ENCODE results near the gene CLSTN3. TPM values are rescaled to one million over a fixed set of nuclear protein-coding genes. Genes with fewer than 3 reads are reported as not detected.
"Not testable (repeated sequence)": the region's sequence is repeated elsewhere in the genome, so short reads cannot be mapped to it uniquely, and the experiment has no call there.

The CLSTN3 gene
- total RNA-seq, 2 donors from 2014 or later = 14.7 to 17.0 TPM

DNA sequence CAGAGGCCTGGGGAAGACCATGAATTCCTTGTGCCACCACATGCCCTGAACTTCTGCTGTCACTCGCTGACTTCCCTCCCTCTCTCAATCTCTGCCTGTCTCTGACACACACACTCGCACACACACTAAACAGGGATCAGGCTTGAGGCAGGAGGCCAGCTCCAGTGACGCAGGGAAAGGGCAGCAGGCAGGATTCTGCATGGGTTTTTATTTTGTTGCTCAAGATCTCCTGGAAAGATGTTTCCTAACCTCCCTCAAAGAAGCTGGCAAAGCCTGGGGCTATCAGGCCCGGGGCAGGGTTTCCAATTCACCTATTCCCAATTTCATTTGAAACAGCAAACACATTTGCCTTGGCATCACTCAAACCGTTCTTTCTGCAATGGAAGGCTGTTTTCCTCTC is 31.6 kb downstream of the CLSTN3 start:
- intact Hi-C loops (cut with DNase I) = no loop called here
- ATAC-seq (peak in 1 of 2 donors; percentile 57), DNase-seq (no peak)

DNA sequence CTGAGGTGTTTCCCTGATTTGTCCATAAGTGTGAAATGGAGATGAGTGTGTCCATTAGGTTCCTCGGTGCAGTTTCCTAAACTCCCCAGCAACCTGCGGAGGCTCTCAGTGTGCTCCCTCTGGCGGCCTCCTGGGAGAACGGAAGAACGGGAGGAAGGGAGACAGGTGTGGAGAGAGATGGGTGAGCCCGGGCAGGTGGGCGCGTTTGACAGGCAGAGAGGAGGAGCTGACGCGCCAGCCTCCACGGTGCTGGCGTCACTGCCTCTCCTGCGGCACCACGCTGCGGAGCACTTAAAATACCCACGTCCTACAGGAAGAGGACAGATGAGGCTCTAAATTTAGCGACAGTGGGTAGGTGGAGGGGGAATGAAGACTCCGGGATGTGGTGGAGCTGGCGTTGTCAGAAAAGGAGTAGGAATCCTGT is 32.5 kb downstream of the CLSTN3 start:
- DNase-seq = peak; percentile 37
- intact Hi-C loops (cut with DNase I) = no loop called here
- peak in 1 of 2 donors; percentile 55 for ATAC-seq

DNA sequence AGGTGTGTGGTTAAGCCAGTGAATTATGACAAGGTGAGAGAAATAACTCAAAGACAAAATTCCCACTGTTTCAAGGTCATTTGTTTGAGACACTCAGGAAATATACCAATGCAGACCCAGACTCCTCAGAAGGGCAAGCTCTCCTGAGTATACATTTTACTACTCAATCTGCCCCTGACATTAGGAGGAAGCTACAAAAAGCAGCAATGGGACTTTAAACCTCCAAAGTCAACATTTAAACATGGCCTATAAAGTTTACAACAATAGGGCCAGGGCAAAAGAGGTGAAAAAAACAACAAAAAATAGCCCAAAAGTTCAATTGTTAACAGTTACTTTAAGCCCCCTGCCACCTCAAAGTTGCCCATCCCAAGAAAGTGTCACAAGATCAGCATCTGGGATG is 39.8 kb downstream of the CLSTN3 start:
- no peak for DNase-seq
- ATAC-seq = no peak
- intact Hi-C loops (cut with DNase I) = no loop called here

GRCh38 chr12:7171854-7172253 is 41.7 kb downstream of the CLSTN3 start:
- no peak for DNase-seq
- intact Hi-C loops (cut with DNase I) = no loop called here
- no peak for ATAC-seq

DNA sequence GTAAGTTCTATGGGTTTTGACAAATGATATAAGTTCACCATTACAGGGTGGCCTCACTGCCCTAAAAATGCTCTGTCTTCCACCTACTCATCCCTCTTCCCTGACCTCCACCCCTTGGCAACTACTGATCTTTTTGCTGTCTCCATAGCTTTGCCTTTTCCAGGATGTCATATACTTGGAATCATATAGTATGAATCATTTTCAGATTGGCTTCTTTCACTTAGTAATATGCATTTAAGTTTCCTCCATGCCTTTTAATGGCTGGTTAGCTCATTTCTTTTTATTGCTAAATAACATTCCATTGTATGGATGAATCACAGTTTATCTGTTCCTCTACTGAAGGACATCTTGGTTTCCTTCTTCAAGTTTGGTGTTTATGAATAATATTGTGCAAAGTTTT is 45.3 kb downstream of the CLSTN3 start:
- ATAC-seq (no peak), DNase-seq (no peak)
- intact Hi-C loops (cut with DNase I) = no loop called here

DNA sequence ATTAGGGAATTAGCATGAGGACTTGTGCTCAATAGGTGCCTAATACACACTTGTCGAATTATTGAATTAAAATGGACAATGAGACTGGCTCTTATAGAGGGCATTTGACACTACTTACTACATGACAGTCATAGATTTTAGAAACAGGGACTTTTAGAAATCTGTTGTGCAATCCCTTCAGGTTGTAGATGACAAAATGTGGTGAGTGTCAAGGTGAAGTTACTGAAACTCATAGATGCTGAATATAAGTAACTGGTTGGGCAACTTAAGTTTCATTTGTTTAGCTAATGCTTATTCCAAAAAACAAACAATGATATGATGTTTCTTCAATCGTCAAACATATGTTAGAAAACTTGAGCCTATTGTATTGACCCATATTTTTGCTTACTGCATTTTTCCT is 46.4 kb downstream of the CLSTN3 start:
- intact Hi-C loops (cut with DNase I) = no loop called here
- DNase-seq = no peak
- ATAC-seq = no peak

DNA sequence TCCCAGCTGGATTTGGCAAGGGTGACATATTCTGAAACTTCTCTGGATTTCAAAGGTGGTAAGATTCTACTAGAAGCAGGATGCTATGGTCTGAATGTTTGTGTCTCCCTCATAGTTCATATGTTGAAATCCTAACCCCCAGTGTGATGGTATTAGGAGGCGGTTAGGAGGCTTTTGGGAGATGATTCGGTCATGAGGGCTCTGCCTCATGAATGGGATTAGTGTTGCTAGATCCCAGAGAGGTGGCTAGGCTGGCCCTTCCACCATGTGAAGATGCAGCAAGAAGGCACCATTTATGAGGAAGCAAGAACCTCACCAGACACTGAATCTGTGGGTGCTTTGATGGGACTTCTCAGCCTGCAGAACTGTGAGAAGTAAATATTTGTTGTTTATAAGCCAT is 48.3 kb downstream of the CLSTN3 start:
- intact Hi-C loops (cut with DNase I) = no loop called here
- ATAC-seq = no peak
- DNase-seq = no peak

- DNase-seq = no peak
- intact Hi-C loops (cut with DNase I) = no loop called here
- ATAC-seq = no peak
These were observed 50.5 kb downstream of the CLSTN3 start for GRCh38 chr12:7180685-7181084.

- DNase-seq; intact Hi-C loops (cut with DNase I); ATAC-seq: not testable (repeated sequence)
These were observed 55.9 kb downstream of the CLSTN3 start for GRCh38 chr12:7186058-7186457.

- peak; percentile 66 to 78 for ATAC-seq
- peak; percentile 70 for DNase-seq
- intact Hi-C loops (cut with DNase I) = no loop called here
These were observed 58.6 kb downstream of the CLSTN3 start for GRCh38 chr12:7188562-7189397.

DNA sequence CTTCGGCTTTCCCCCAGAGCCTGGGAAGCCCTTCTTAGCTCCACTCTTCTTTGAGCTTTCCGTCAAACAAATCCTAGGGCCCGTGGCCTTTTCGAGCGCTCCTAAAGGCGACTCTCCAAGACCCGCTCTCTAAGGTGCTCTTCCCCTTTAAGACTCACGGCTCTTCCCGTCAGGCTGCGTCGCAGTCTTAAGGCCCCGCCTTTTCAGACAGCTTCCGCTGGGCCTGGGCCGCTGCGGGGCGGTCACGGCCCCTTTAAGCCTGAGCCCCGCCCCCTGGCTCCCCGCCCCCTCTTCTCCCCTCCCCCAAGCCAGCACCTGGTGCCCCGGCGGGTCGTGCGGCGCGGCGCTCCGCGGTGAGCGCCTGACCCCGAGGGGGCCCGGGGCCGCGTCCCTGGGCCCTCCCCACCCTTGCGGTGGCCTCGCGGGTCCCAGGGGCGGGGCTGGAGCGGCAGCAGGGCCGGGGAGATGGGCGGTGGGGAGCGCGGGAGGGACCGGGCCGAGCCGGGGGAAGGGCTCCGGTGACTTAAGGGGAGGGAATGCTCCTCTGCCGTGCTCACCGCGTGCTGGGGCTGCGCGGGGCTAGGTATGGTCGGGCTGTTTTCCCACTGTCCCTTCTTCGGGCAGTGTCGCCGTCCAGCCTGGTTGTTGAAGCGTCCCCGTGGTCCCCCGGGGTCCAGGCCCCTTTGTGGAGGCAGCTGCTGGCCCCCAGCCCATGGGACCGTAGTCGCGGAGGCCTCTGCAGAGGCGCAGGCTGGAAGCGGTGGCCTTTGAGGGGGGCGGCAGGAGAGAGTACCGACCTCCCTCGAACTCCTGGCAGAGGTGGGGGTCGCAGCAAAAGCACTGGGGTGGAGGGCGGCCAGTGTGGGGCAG is 59.5 kb downstream of the CLSTN3 start, which contains the start of gene PEX5:
Gene PEX5, plus strand, starts transcription at position 289 of the 870 bp plus-strand sequence. CDS start 692 bp downstream, outside the sequence.
- DNase-seq = peak; percentile 92
- peak; percentile 97 to 98 for ATAC-seq
- intact Hi-C loops (cut with DNase I) = no loop called here

GRCh38 chr12:7190268-7191055 is 60.3 kb downstream of the CLSTN3 start:
- intact Hi-C loops (cut with DNase I) = no loop called here
- peak; percentile 6 to 7 for ATAC-seq

DNA sequence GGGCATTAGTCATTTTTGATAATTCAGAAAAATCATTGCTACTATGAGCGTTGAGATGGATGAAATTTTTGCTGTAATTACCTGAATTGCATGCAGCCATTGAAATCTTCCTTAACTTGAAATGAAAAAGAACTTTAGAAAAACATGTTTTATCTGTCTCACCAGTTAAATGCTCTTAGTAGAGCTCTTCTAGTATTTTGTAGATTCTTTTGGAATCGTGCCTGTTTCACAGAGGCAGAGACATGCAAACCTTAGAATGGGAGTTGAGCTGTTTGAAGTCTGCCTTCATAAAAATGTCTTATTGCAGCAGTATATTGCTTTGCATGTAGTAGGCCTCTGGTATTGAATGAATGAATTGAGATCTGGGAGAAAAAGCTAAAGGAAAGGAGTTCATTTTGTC is 63.5 kb downstream of the CLSTN3 start:
- DNase-seq = no peak
- intact Hi-C loops (cut with DNase I) = no loop called here
- no peak for ATAC-seq

More at GRCh38 chr12:7190268-7191055, 60.3 kb downstream of the CLSTN3 start:
- DNase-seq = peak; percentile 48

DNA sequence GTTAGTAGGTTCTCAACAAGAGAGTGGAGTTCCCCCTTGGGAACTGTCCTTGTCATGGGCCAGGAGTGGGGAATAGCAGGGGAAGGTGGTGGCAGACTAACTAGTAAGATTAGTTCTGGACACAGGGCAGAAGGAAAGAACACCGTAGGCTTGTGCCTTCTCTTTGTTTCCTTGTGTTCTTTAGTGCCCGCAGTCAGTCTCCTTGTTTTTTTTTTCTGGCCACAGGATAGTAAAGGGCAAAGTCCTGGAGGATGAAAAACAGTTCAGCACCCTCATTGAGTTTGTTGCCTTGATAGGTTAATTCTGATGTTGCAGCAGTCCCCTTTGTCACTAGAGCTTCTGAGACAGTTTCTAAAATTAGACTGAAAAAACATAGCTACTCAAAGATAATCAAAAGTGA is 67.7 kb downstream of the CLSTN3 start:
- no peak for ATAC-seq
- intact Hi-C loops (cut with DNase I) = no loop called here

DNA sequence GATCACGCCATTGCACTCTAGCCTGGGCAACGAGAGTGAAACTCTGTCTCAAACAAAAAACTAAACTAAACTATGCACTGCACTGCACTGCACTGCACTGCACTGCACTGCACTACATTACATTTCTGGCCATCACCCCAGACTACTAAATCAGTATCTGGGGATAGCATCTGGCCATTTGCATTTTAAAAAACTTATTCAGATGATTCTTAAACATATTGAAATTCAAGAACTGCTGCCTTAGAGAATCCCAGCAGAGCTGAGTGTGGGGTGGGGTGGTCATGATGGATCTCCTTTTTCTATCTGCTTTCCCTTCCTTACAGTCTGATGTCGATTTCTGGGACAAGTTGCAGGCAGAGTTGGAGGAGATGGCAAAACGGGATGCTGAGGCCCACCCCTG is 72.9 kb downstream of the CLSTN3 start:
- ATAC-seq (no peak), DNase-seq (no peak)
- intact Hi-C loops (cut with DNase I) = no loop called here

More for the DNA sequence above, 67.7 kb downstream of the CLSTN3 start:
- DNase-seq = no peak

- no peak for DNase-seq
- intact Hi-C loops (cut with DNase I) = no loop called here
- ATAC-seq = no peak
These were observed 74.9 kb downstream of the CLSTN3 start for GRCh38 chr12:7205091-7205490.

GRCh38 chr12:7206691-7207090 is 76.5 kb downstream of the CLSTN3 start:
- intact Hi-C loops (cut with DNase I) = no loop called here

DNA sequence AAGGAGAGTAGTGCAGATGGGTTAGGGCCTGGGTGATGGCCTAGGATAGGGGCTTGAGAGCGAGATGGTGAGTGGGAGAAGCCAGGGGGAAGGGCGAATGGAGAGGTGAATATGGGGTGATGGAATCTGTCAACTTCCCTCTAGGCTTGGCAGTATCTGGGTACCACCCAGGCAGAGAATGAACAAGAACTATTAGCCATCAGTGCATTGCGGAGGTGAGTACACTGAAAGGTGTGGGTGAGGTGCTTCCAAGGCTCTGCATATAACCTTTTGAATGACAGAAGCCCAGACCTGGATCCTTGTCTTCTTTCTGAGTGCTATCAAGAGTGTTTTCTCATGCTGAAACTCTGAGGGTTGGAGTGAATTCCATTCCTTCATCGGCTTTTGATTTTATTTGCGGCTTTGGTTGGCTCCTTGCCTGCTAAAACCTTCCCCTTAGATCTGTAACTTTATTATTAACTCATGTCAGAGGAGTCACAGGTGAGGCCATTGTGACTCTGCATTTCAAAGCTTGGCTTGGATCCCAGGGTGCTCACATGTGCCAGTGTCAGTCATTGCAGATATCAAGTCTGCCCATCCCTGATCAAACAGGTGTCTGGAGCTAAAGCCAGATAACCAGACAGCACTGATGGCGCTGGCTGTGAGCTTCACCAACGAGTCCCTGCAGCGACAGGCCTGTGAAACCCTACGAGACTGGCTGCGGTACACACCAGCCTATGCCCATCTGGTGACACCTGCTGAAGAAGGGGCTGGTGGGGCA is 77.9 kb downstream of the CLSTN3 start:
- intact Hi-C loops (cut with DNase I) = no loop called here
- DNase-seq (no peak), ATAC-seq (no peak)

More at GRCh38 chr12:7206691-7207090, 76.5 kb downstream of the CLSTN3 start:
- no peak for DNase-seq
- no peak for ATAC-seq
